ENCODE data around the gene SPATA12. TPM values are rescaled to one million over a fixed set of nuclear protein-coding genes. Genes with fewer than 3 reads are reported as not detected.
"Not testable (repeated sequence)": the region's sequence is repeated elsewhere in the genome, so short reads cannot be mapped to it uniquely, and the experiment has no call there.

SPATA12 gene
- total and polyA plus RNA-seq, 4 donors: not detected

GRCh38 chr3:57082481-57082880 is 22.0 kb downstream of the SPATA12 start:
- TF ChIP-seq ZBTB33 (IDR thresholded peaks at IDR 0.05): no peak
- no peak for TF ChIP-seq ATF3 (IDR thresholded peaks at IDR 0.05)
- no peak for TF ChIP-seq EGR1 (IDR thresholded peaks at IDR 0.05; ENCODE audit: low read depth in 2 of 2)
- TF ChIP-seq, protein P1, sequence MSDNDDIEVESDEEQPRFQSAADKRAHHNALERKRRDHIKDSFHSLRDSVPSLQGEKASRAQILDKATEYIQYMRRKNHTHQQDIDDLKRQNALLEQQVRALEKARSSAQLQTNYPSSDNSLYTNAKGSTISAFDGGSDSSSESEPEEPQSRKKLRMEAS (IDR thresholded peaks at IDR 0.05): no peak
- no peak for TF ChIP-seq TAF1 (conservative IDR thresholded peaks at IDR 0.05)
- TF ChIP-seq HNF4A (conservative IDR thresholded peaks at IDR 0.05): no peak
- no peak for TF ChIP-seq RAD21 (IDR thresholded peaks at IDR 0.05)
- no peak for TF ChIP-seq GABPA (IDR thresholded peaks at IDR 0.05 in 1 of 2, conservative IDR thresholded peaks at IDR 0.05 in 1 of 2)
- TF ChIP-seq YY1 (IDR thresholded peaks at IDR 0.05): no peak
- Histone ChIP-seq H3K27me3 (ENCODE audit: control insufficient read depth in 4 of 4, insufficient read depth in 4 of 4, low read length in 3 of 4) (peaks cover 0 to 4% (median 0%) of the 10 kb centered on the region in 4 donors), H3K9me3 (ENCODE audit: control insufficient read depth in 4 of 4, low read length in 3 of 4) (no peaks in the 10 kb centered on the region), H3K4me3 (ENCODE audit: low read depth in 1 of 3, low read length in 3 of 3) (no peak overlapping the region), H3K4me1 (ENCODE audit: control insufficient read depth in 4 of 4, insufficient read depth in 4 of 4, low read length in 3 of 4) (peaks cover 6 to 16% (median 11%) of the 10 kb centered on the region in 4 donors), H3K9ac (ENCODE audit: low read depth in 1 of 2, low read length in 2 of 2) (no peak overlapping the region), H3K27ac (ENCODE audit: low read depth in 1 of 2, low read length in 2 of 2) (no peak overlapping the region), H3K36me3 (ENCODE audit: control insufficient read depth in 4 of 4, insufficient read depth in 3 of 4, low read depth in 1 of 4, low read length in 3 of 4) (no peaks in the 10 kb centered on the region)
- 90% methylated on average over 6 of the region's 6 CpGs for WGBS
- no peak for DNase-seq (ENCODE audit: low spot score)

DNA sequence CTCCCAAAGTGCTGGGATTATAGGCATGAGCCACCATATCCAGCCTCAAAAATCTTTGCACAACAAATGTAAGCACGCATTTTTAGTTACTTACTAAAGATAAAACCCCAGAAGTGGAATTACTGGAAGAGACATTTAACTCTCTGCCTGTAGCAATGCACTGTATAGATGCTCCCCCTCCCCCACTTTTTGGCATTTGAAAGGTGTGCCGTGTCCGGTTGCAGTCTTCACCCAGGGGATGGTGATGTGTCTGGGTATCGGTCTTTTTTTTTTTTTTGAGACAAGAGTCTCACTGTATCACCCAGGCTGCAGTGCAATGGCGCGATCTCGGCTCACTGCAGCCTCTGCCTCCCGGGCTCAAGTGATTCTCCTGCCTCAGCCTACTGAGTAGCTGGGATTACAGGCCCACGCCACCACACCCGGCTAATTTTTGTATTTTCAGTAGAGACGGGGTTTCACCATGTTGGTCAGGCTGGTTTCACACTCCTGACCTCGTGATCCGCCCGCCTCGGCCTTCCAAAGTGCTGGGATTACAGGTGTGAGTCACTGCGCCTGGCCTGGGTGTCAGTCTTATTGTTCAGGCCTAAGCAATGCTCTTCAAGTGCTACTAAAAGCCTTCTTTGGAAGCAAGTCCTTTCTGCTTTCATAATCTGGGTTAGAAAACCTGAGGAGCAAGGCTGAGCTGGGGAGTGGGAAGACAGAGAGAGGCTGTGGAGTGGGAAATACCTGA is 23.0 kb downstream of the SPATA12 start:
- not testable (repeated sequence) for H3K27ac ChIP-seq (ENCODE audit: low read depth in 1 of 2, low read length in 2 of 2); DNase-seq (ENCODE audit: low spot score); H3K27me3 ChIP-seq (ENCODE audit: control insufficient read depth in 4 of 4, insufficient read depth in 4 of 4, low read length in 3 of 4); H3K9me3 ChIP-seq (ENCODE audit: control insufficient read depth in 4 of 4, low read length in 3 of 4); H3K9ac ChIP-seq (ENCODE audit: low read depth in 1 of 2, low read length in 2 of 2); H3K36me3 ChIP-seq (ENCODE audit: control insufficient read depth in 4 of 4, insufficient read depth in 3 of 4, low read depth in 1 of 4, low read length in 3 of 4); H3K4me3 ChIP-seq (ENCODE audit: low read depth in 1 of 3, low read length in 3 of 3)
- WGBS: 95% methylated on average over 16 of the region's 16 CpGs
- peaks cover 3 to 11% (median 8%) of the 10 kb centered on the region in 4 donors for H3K4me1 ChIP-seq (ENCODE audit: control insufficient read depth in 4 of 4, insufficient read depth in 4 of 4, low read length in 3 of 4)

DNA sequence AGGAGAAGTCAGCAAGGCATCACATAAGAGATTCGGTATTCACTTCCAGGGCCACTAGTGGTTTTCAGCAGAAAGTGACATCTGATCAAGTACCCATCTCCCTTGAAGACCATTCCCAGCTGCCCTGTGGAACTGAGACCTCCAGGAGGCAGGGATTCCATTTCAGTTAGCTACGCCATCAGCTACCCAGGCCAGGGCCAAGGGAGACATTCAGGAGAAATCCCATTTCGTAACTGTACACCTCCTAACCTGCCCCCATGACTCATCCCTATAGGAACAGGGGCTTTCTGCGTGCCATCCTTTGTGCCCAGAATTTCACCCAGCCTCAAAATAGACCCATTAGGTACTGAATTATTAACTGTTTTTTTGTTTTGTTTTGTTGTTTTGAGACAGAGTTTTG is 24.7 kb downstream of the SPATA12 start:
- 93% methylated on average over 4 of the region's 4 CpGs for WGBS
- no peaks in the 10 kb centered on the region for H3K27me3 ChIP-seq (ENCODE audit: control insufficient read depth in 4 of 4, insufficient read depth in 4 of 4, low read length in 3 of 4)
- DNase-seq (ENCODE audit: low spot score): no peak
- no peaks in the 10 kb centered on the region for H3K9me3 ChIP-seq (ENCODE audit: control insufficient read depth in 4 of 4, low read length in 3 of 4)
- H3K4me3 ChIP-seq (ENCODE audit: low read depth in 1 of 3, low read length in 3 of 3): no peak overlapping the region
- H3K27ac ChIP-seq (ENCODE audit: low read depth in 1 of 2, low read length in 2 of 2): no peak overlapping the region
- H3K9ac ChIP-seq (ENCODE audit: low read depth in 1 of 2, low read length in 2 of 2): no peak overlapping the region
- H3K4me1 ChIP-seq (ENCODE audit: control insufficient read depth in 4 of 4, insufficient read depth in 4 of 4, low read length in 3 of 4): no peaks in the 10 kb centered on the region
- H3K36me3 ChIP-seq (ENCODE audit: control insufficient read depth in 4 of 4, insufficient read depth in 3 of 4, low read depth in 1 of 4, low read length in 3 of 4): no peaks in the 10 kb centered on the region
- TF ChIP-seq TAF1 (conservative IDR thresholded peaks at IDR 0.05) (no peak), CTCF (IDR thresholded peaks at IDR 0.05; ENCODE audit: low read depth, low read length, missing input control) (no peak), SP1 (IDR thresholded peaks at IDR 0.05) (no peak), EGR1 (IDR thresholded peaks at IDR 0.05; ENCODE audit: low read depth in 2 of 2) (no peak), RAD21 (IDR thresholded peaks at IDR 0.05) (no peak)
- TF ChIP-seq, protein P1 (IDR thresholded peaks at IDR 0.05): no peak

All from liver (tissue), 9 donors.